A549 treated with AZD2906 at 1 μM for 4 hours (cell line): ENCODE results near the gene TC2N. TPM values are rescaled to one million over a fixed set of nuclear protein-coding genes. Genes with fewer than 3 reads are reported as not detected.

ENCODE experiments used
- total RNA-seq: library from RNA; stranded (reverse); fragments of 200-300 nt; extraction: Qiagen RNA extraction; gene quantifications from 5 replicates; pipeline ENCODE4 v1.2.3, GENCODE V29; 2022

The TC2N gene
- total RNA-seq: 0.47 to 1.1 TPM (median 0.74 TPM) in 5 replicates

DNA sequence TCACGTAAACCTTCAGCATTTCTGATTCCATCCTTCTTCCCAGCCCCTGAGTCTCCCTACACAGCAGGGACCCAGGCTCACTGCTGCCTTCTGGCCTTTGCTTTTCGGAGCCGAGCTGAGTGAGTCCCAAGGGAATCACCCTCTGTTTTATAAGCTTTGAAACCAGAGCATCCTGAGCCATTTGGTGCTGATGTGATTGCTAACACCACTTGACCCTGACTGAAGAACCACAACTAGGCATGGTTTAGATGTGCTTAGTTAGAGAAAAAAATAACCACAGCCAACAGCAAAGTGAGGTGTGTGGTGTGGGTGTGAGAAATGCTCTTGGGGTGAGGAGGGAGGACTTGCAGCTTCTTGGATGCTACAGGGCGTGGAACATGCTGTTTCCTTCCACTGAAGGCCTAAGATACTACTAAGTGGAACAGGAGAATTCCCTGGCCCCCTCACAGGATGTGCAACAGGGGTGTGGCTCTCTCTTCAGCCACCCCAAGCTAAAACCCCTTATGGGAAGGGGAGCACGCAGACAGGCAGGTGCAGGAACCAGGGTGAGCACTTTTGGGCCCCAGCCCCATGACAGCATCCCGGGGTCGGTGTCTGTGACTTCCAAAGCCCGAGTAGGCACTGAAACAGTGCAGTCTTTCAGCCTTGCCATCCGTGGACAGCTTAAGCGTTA, at the start of gene TC2N:
Gene TC2N (minus strand): TSS at position 221 of the 673 bp plus-strand sequence. CDS start 53,767 bp downstream, outside the sequence.

DNA sequence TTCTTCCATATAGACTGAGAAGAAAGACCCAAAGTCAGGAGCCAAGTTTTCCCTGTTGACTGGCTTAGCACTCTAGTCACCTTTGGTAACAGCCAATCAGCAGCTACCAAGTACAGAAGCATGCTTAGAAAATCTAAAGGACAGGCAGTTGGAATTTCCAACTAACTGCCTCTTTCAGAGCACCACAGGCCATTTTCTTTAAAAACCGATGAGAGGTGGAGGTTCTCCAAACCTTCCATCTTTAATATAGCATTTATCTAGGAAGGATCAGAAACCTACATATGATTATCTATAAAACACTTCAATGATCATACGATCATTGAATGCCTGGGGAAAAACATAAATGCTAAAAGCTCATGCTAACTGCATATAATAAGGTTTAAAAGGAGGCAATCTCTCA, 135.3 kb downstream of the TC2N start, which contains the start of gene CATSPERB:
Gene CATSPERB (minus strand): TSS at position 101 of the 400 bp plus-strand sequence. CDS start 2,607 bp downstream, outside the sequence.

Other genes with a start within 250 kb of the TC2N start
- 0.02 TPM in 1 of 5 replicates, not detected in the others for gene CATSPERB, start 135.4 kb downstream of the TC2N start, total RNA-seq
- 5.5 to 7.3 TPM (median 5.9 TPM) in 5 replicates for gene FBLN5, start 80.2 kb upstream of the TC2N start, total RNA-seq
- 6.0 to 9.3 TPM (median 8.5 TPM) in 5 replicates for gene TRIP11, start 172.5 kb upstream of the TC2N start, total RNA-seq
- gene ATXN3, start 239.0 kb upstream of the TC2N start, total RNA-seq: 21.2 to 43.2 TPM (median 22.3 TPM) in 5 replicates